NCI-H526 treated with DMSO at 0.1 percent for 48 hours (cell line): ENCODE results near the gene AGT.
"Not testable (repeated sequence)": the region's sequence is repeated elsewhere in the genome, so short reads cannot be mapped to it uniquely, and the experiment has no call there.

Experiments
- DNase-seq: peaks from one replicate; lab custom pipeline; 2025; lab: John Stamatoyannopoulos, UW

Gene AGT

GRCh38 chr1:230743899-230744298, 30.0 kb upstream of the AGT start:
- no peak for DNase-seq

- no peak for DNase-seq
These were observed 25.8 kb upstream of the AGT start for GRCh38 chr1:230739564-230740290.

GRCh38 chr1:230737622-230738262, 23.8 kb upstream of the AGT start:
- no peak for DNase-seq

- no peak for DNase-seq
These were observed 21.5 kb upstream of the AGT start for GRCh38 chr1:230735447-230735846.

- DNase-seq, result no peak
These were observed 17.1 kb upstream of the AGT start for GRCh38 chr1:230730977-230731376.

GRCh38 chr1:230728710-230729392, 14.9 kb upstream of the AGT start:
- no peak for DNase-seq

GRCh38 chr1:230725256-230726012, 11.5 kb upstream of the AGT start:
- DNase-seq, result no peak

GRCh38 chr1:230721849-230722522, 8.1 kb upstream of the AGT start:
- DNase-seq, result not testable (repeated sequence)

- DNase-seq, result no peak
These were observed 3.3 kb upstream of the AGT start for GRCh38 chr1:230717251-230717650.

- not testable (repeated sequence) for DNase-seq
These were observed 2.5 kb upstream of the AGT start for GRCh38 chr1:230716453-230716852.

GRCh38 chr1:230715510-230715909, 1.6 kb upstream of the AGT start:
- no peak for DNase-seq

GRCh38 chr1:230713547-230713914, 391 bp downstream of the AGT start:
- DNase-seq, result no peak

- no peak for DNase-seq
These were observed 784 bp downstream of the AGT start for GRCh38 chr1:230713138-230713537.

GRCh38 chr1:230712470-230712942, 1.4 kb downstream of the AGT start:
- no peak for DNase-seq

GRCh38 chr1:230711245-230711644, 2.7 kb downstream of the AGT start:
- no peak for DNase-seq

- DNase-seq, result no peak
These were observed 3.4 kb downstream of the AGT start for GRCh38 chr1:230710543-230710904.

GRCh38 chr1:230709619-230710542, 4.0 kb downstream of the AGT start:
- no peak for DNase-seq

GRCh38 chr1:230708631-230709580, 5.0 kb downstream of the AGT start:
- DNase-seq, result no peak
